ENCODE measurements around the gene MCEE. TPM values are rescaled to one million over a fixed set of nuclear protein-coding genes. Genes with fewer than 3 reads are reported as not detected.
A peak's percentile ranks its signal among the peaks of the same experiment; 100 is the strongest.
"Not testable (repeated sequence)": the region's sequence is repeated elsewhere in the genome, so short reads cannot be mapped to it uniquely, and the experiment has no call there.

The MCEE gene
- 15.2 TPM for polyA plus RNA-seq (2013)

DNA sequence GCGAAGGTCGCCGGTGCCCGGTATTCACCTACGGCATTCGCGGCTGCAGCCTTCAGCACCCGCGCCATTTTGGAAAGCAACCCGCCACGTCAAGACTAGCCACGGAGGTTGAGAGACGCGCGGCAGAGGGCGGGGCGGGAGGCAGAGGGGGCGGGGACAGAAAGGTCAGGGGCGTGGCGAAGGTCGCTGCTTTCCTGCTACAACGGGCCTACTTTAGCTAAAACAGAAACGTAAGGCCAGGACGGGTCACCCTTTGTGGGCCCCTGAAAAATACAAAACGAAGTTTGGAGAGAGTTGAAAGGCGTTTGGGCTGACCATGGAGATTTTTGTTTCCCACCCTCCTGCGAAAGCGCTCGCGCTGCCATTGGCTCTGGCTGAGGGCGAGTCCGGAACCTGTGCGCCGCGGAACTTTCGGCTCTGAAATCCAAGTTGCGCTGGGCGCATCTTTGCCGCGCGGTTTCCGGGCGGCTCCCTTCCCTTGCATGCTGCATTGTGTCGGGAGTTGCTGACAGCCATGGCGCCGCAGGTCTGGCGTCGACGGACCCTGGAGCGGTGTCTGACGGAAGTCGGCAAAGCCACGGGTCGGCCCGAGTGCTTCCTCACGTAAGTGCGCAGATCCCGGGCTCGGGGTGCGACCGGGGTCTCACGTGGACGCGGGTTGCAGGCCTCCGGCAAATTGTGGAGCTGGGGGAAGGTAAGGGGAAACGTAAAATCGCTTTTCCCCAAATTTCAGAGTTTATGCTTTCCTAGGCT lies at the start of gene MCEE, which contains the start of gene MPHOSPH10:
Gene MCEE, minus strand, starts transcription at position 78 of the 753 bp plus-strand sequence. Its CDS starts 10 bp downstream, at position 68.
Gene MPHOSPH10, plus strand, starts transcription at position 483 of the 753 bp plus-strand sequence. Its CDS starts 32 bp downstream, at position 515.
- Histone ChIP-seq H3K4me3 (ENCODE audit: control insufficient read depth in 1 of 7, extremely low read depth in 1 of 7, insufficient read depth in 4 of 7, low read depth in 2 of 7, low read length in 6 of 7) (peak within 1 kb of the TSS; percentile 75 to 100 (median 96)), H3K27ac (ENCODE audit: insufficient read depth in 1 of 2, low read depth in 1 of 2, low read length in 2 of 2, poor library complexity in 1 of 2, severe bottlenecking in 2 of 2) (peak within 1 kb of the TSS; percentile 85 to 93), H3K4me1 (ENCODE audit: control extremely low read depth in 1 of 4, control insufficient read depth in 4 of 4, insufficient read depth in 4 of 4, low read length in 3 of 4) (peaks cover 10 to 30% (median 17%) of the 10 kb centered on the region in 4 experiments), H3K9me3 (ENCODE audit: control extremely low read depth in 1 of 5, control insufficient read depth in 4 of 5, insufficient read depth in 2 of 5, low read depth in 1 of 5, low read length in 4 of 5) (no peaks in the 10 kb centered on the region), H3K27me3 (replicated peaks in 2 of 5; ENCODE audit: control insufficient read depth in 4 of 5, insufficient read depth in 5 of 5, low read length in 4 of 5) (no peaks in the 10 kb centered on the region), H3K36me3 (ENCODE audit: control insufficient read depth in 4 of 4, insufficient read depth in 4 of 4, low read length in 3 of 4) (peaks cover 10 to 17% (median 13%) of the 10 kb centered on the region in 4 experiments)
- ChIA-PET POLR2A (interaction anchor here (0.6 to 2.1 kb wide), 5 partner anchors 11 to 70 kb away, joined by 3 to 19 read pairs (median 3); partner anchors contain the start of gene NAGK), CTCF (interaction anchor here (0.6 to 3.2 kb wide), 8 partner anchors 21 to 339 kb away, joined by 3 to 19 read pairs (median 4); partner anchors contain the start of gene NAGK)
- DNase-seq: peak; percentile 88 to 92 (median 90)
- WGBS (ENCODE audit: insufficient coverage): 1% methylated on average over 48 of the region's 67 CpGs

DNA sequence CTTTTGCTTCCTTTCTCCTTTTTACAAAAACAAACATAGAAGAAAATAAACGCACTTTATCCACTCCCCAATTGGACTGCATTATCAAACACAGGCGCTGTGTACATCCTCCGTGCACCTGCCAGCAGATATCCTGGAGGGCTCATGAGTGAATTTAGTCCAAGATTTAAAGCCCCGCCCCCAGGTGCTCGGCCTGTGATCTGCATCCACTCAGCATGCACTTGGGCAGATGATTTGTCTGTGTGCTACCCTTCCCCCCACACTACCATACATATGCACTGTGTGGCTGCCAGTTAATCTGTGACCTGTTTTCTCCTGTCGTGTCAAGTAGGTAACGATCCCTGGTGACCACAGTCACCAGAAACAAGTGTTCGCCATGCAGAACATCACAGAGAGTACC lies 48.8 kb upstream of the MCEE start:
- CTCF ChIA-PET; H3K4me3 ChIP-seq (ENCODE audit: control insufficient read depth in 1 of 7, extremely low read depth in 1 of 7, insufficient read depth in 4 of 7, low read depth in 2 of 7, low read length in 6 of 7); DNase-seq; POLR2A ChIA-PET; H3K9me3 ChIP-seq (ENCODE audit: control extremely low read depth in 1 of 5, control insufficient read depth in 4 of 5, insufficient read depth in 2 of 5, low read depth in 1 of 5, low read length in 4 of 5); H3K27me3 ChIP-seq (replicated peaks in 2 of 5; ENCODE audit: control insufficient read depth in 4 of 5, insufficient read depth in 5 of 5, low read length in 4 of 5); H3K36me3 ChIP-seq (ENCODE audit: control insufficient read depth in 4 of 4, insufficient read depth in 4 of 4, low read length in 3 of 4); H3K27ac ChIP-seq (ENCODE audit: insufficient read depth in 1 of 2, low read depth in 1 of 2, low read length in 2 of 2, poor library complexity in 1 of 2, severe bottlenecking in 2 of 2): not testable (repeated sequence)
- H3K4me1 ChIP-seq (ENCODE audit: control extremely low read depth in 1 of 4, control insufficient read depth in 4 of 4, insufficient read depth in 4 of 4, low read length in 3 of 4): peaks cover 4 to 12% (median 9%) of the 10 kb centered on the region in 4 experiments
- 94% methylated on average over 8 of the region's 8 CpGs for WGBS (ENCODE audit: insufficient coverage)

DNA sequence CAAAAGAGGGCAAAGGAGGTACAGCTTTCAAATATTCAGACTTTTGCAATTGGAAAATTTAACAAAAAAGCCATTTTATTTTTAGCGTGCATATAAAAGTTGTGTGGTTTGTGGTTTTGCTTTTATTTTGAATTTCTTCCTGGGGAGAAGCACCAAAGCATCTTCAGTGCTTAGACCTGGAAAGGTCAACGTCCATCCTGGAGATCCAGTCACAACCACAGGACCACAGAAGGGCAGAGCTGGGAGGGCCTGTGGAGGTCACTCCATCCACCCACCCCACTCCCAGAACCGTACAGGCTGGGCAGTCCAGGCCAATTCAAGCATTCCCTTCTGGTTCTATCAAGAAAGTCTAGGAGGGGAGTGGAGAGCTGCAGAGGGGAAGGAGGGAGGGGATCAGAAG lies 44.2 kb upstream of the MCEE start:
- no peak for DNase-seq
- H3K27me3 ChIP-seq (replicated peaks in 2 of 5; ENCODE audit: control insufficient read depth in 4 of 5, insufficient read depth in 5 of 5, low read length in 4 of 5): peaks cover 0 to 4% (median 0%) of the 10 kb centered on the region in 5 experiments
- WGBS (ENCODE audit: insufficient coverage): no CpG with 5 or more reads among the region's 3 CpGs
- no peaks in the 10 kb centered on the region for H3K9me3 ChIP-seq (ENCODE audit: control extremely low read depth in 1 of 5, control insufficient read depth in 4 of 5, insufficient read depth in 2 of 5, low read depth in 1 of 5, low read length in 4 of 5)
- ChIA-PET POLR2A (no interaction called here), CTCF (interaction anchor here (1.8 kb wide), 1 partner anchor 17 kb away, joined by 7 read pairs; no protein-coding TSS in a partner anchor)
- H3K4me1 ChIP-seq (ENCODE audit: control extremely low read depth in 1 of 4, control insufficient read depth in 4 of 4, insufficient read depth in 4 of 4, low read length in 3 of 4): peaks cover 0 to 7% (median 6%) of the 10 kb centered on the region in 4 experiments
- H3K4me3 ChIP-seq (ENCODE audit: control insufficient read depth in 1 of 7, extremely low read depth in 1 of 7, insufficient read depth in 4 of 7, low read depth in 2 of 7, low read length in 6 of 7): no peak overlapping the region
- no peaks in the 10 kb centered on the region for H3K36me3 ChIP-seq (ENCODE audit: control insufficient read depth in 4 of 4, insufficient read depth in 4 of 4, low read length in 3 of 4)
- H3K27ac ChIP-seq (ENCODE audit: insufficient read depth in 1 of 2, low read depth in 1 of 2, low read length in 2 of 2, poor library complexity in 1 of 2, severe bottlenecking in 2 of 2): no peak overlapping the region

DNA sequence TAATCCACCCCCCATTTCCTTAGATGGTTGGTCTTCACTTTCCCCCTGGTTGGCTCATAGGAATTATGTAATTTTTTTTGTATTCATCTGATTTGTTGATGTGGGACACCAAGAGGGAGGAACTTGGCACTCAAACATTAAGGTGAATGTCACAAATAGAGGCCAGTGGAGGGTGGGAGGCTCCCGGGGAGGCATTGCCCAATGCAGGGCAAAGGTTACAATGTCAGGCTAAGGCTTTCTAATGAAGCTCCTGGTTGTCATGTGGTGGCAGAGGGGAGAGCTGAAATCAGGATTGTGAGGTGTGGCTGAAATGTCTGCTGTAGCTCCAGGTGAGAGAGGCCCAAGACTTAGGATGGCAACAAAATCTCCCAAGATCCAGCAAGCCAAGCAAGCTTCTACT lies 43.1 kb upstream of the MCEE start:
- Histone ChIP-seq H3K9me3 (ENCODE audit: control extremely low read depth in 1 of 5, control insufficient read depth in 4 of 5, insufficient read depth in 2 of 5, low read depth in 1 of 5, low read length in 4 of 5) (no peaks in the 10 kb centered on the region), H3K4me3 (ENCODE audit: control insufficient read depth in 1 of 7, extremely low read depth in 1 of 7, insufficient read depth in 4 of 7, low read depth in 2 of 7, low read length in 6 of 7) (no peak overlapping the region), H3K27ac (ENCODE audit: insufficient read depth in 1 of 2, low read depth in 1 of 2, low read length in 2 of 2, poor library complexity in 1 of 2, severe bottlenecking in 2 of 2) (no peak overlapping the region), H3K36me3 (ENCODE audit: control insufficient read depth in 4 of 4, insufficient read depth in 4 of 4, low read length in 3 of 4) (no peaks in the 10 kb centered on the region), H3K4me1 (ENCODE audit: control extremely low read depth in 1 of 4, control insufficient read depth in 4 of 4, insufficient read depth in 4 of 4, low read length in 3 of 4) (peaks cover 0 to 7% (median 6%) of the 10 kb centered on the region in 4 experiments), H3K27me3 (replicated peaks in 2 of 5; ENCODE audit: control insufficient read depth in 4 of 5, insufficient read depth in 5 of 5, low read length in 4 of 5) (peaks cover 0 to 4% (median 0%) of the 10 kb centered on the region in 5 experiments)
- WGBS (ENCODE audit: insufficient coverage): 100% methylated on average over 1 of the region's 1 CpG
- CTCF ChIA-PET: interaction anchor here (0.6 kb wide), 1 partner anchor 11 kb away, joined by 4 read pairs; no protein-coding TSS in a partner anchor
- POLR2A ChIA-PET: no interaction called here
- DNase-seq: no peak

DNA sequence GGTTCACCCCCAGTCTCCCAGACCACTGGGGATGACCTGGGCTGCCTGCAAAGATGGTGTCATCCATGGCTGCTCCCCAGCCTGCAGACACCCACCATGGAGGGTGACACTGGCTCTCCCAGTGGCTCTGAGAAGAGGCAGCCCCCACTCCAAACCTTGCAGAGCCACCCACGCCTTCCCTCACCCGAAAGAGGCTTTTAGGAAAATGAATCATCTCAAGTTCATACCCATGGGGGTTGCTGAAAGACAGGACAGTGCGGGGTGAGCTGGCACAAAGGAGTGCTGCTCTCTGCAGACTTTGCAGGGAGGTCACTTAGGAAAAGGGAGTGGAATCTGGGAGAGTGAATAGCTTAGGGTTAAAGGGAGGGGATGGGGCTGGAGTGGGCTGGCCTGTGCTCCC lies 36.8 kb upstream of the MCEE start:
- WGBS (ENCODE audit: insufficient coverage): 80% methylated on average over 1 of the region's 3 CpGs
- no peak for DNase-seq
- H3K9me3 ChIP-seq (ENCODE audit: control extremely low read depth in 1 of 5, control insufficient read depth in 4 of 5, insufficient read depth in 2 of 5, low read depth in 1 of 5, low read length in 4 of 5): no peaks in the 10 kb centered on the region
- ChIA-PET POLR2A (no interaction called here), CTCF (no interaction called here)
- no peak overlapping the region for H3K27ac ChIP-seq (ENCODE audit: insufficient read depth in 1 of 2, low read depth in 1 of 2, low read length in 2 of 2, poor library complexity in 1 of 2, severe bottlenecking in 2 of 2)
- H3K4me3 ChIP-seq (ENCODE audit: control insufficient read depth in 1 of 7, extremely low read depth in 1 of 7, insufficient read depth in 4 of 7, low read depth in 2 of 7, low read length in 6 of 7): no peak overlapping the region
- no peaks in the 10 kb centered on the region for H3K4me1 ChIP-seq (ENCODE audit: control extremely low read depth in 1 of 4, control insufficient read depth in 4 of 4, insufficient read depth in 4 of 4, low read length in 3 of 4)
- no peaks in the 10 kb centered on the region for H3K27me3 ChIP-seq (replicated peaks in 2 of 5; ENCODE audit: control insufficient read depth in 4 of 5, insufficient read depth in 5 of 5, low read length in 4 of 5)
- H3K36me3 ChIP-seq (ENCODE audit: control insufficient read depth in 4 of 4, insufficient read depth in 4 of 4, low read length in 3 of 4): no peaks in the 10 kb centered on the region

DNA sequence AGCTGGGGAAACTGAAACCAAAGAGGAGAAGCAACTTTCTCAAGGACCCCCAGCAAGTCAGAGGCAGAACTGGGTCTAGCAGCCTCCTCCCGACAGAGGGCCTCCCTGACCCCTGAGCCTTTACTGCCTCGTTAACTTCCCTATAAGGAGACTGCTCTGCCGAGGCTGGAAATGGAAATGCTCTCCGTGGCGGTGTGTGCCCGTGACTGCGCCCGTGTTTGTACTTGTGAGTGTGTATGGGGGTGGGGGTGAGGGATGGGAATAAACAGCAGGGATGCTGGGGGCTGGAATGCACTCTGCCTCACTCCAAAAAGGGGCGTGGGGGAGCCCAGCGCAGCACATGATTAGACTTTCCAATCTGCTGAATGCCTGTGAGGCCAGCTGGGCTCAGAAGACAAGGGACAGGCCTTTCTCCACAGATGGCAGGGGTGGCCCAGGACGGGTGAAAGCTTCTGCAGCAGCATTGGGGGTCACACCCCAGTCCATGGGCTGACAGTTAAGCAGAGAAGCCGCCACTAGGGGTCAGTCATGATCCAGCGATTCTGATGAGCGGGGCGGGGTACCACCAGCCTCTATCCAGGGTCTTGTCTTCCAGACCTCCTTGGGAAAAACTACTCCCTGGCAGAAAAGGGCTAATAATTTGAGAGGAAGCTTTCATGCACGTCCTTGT lies 27.2 kb upstream of the MCEE start:
- ChIA-PET CTCF (interaction anchor here (0.6 to 4.6 kb wide), 14 partner anchors 8 to 354 kb away, joined by 3 to 20 read pairs (median 4); no protein-coding TSS in a partner anchor), POLR2A (no interaction called here)
- H3K4me3 ChIP-seq (ENCODE audit: control insufficient read depth in 1 of 7, extremely low read depth in 1 of 7, insufficient read depth in 4 of 7, low read depth in 2 of 7, low read length in 6 of 7): peak overlapping the region in 3 of 7 experiments; percentile 11 to 55 (median 30)

More for the DNA sequence above, 27.2 kb upstream of the MCEE start:
- Histone ChIP-seq H3K9me3 (ENCODE audit: control extremely low read depth in 1 of 5, control insufficient read depth in 4 of 5, insufficient read depth in 2 of 5, low read depth in 1 of 5, low read length in 4 of 5) (no peaks in the 10 kb centered on the region), H3K4me1 (ENCODE audit: control extremely low read depth in 1 of 4, control insufficient read depth in 4 of 4, insufficient read depth in 4 of 4, low read length in 3 of 4) (peaks cover 0 to 9% (median 4%) of the 10 kb centered on the region in 4 experiments), H3K27me3 (replicated peaks in 2 of 5; ENCODE audit: control insufficient read depth in 4 of 5, insufficient read depth in 5 of 5, low read length in 4 of 5) (peaks cover 0 to 6% (median 0%) of the 10 kb centered on the region in 5 experiments), H3K27ac (ENCODE audit: insufficient read depth in 1 of 2, low read depth in 1 of 2, low read length in 2 of 2, poor library complexity in 1 of 2, severe bottlenecking in 2 of 2) (no peak overlapping the region), H3K36me3 (ENCODE audit: control insufficient read depth in 4 of 4, insufficient read depth in 4 of 4, low read length in 3 of 4) (no peaks in the 10 kb centered on the region)
- peak; percentile 58 to 67 (median 64) for DNase-seq
- 19% methylated on average over 9 of the region's 16 CpGs for WGBS (ENCODE audit: insufficient coverage)

Measured in common myeloid progenitor, CD34-positive (primary cell).